KBM-7 (cell line): ENCODE data around the gene HECTD1.
"Not testable (repeated sequence)": the region's sequence is repeated elsewhere in the genome, so short reads cannot be mapped to it uniquely, and the experiment has no call there.

ENCODE experiments used
- DNase-seq: peaks from one replicate; pipeline ENCODE4 v3.0.0-alpha.2; 2015
- in situ Hi-C: fragments of 300-500 bp; cut with MboI; formaldehyde crosslinking; loops from 2 replicates; pipeline ENCODE4 v1.14.3; 2020; ENCODE audit warnings: low sequenced_read_pairs, low pct_unique_long_range_greater_than_20kb, mixed read lengths

Gene HECTD1

DNA sequence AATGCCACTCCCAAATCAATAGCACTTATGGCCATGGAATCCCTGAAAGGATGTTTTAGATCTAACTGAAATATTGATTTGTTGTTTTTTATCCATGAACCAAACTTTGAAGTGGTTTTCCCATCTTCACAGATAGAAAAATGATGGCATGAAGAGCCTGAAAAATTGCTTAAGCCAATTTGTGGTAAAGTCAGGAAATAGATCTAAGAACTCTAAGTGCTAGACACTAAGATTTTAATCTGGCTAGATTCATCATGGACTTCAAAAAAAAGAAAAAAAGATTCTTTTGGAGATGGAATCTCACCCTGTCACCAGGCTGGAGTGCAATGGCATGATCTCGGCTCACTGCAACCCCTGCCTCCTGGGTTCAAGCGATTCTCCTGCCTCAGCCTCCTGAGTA lies 136.4 kb downstream of the HECTD1 start:
- DNase-seq: no peak
- in situ Hi-C loops: no loop called here

DNA sequence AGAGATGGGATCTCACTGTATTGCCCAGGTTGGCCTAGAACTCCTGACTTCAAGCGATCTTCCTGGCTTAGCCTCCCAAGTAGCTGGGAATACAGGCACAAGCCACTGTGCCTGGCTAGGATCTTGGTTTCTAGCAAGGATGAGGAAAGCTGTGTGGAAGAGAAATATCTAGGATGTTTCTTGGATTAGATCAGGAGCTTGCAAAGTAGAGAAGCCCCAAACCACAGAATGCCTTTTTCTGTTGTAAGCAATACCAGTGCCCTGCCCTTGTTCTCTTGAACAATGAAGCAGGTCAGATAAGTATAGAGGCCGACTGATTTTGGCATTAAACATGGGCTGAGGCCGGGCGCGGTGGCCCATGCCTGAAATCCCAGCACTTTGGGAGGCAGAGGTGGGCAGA lies 137.2 kb downstream of the HECTD1 start:
- no peak for DNase-seq

DNA sequence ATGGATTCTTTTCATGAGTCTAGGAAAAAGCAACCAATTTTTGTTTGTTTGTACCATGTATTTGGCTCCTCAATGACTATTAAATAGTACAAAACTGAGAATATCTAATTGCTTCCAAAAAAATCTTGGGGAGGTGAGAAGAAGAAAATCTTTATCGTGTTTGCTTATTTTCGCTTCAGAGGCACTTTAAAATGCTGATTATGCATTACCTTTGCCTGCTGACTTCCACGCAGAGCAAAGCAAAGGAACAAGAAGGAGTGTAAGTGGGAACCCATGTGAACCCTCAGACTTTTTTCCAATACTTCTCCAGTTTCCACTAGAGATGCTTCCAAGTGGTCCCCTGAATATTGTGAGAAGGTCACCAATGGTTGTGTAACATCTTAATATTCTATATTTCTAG lies 138.2 kb downstream of the HECTD1 start:
- in situ Hi-C loops: no loop called here
- DNase-seq: no peak

More for the DNA sequence above, 137.2 kb downstream of the HECTD1 start:
- in situ Hi-C loops: no loop called here

DNA sequence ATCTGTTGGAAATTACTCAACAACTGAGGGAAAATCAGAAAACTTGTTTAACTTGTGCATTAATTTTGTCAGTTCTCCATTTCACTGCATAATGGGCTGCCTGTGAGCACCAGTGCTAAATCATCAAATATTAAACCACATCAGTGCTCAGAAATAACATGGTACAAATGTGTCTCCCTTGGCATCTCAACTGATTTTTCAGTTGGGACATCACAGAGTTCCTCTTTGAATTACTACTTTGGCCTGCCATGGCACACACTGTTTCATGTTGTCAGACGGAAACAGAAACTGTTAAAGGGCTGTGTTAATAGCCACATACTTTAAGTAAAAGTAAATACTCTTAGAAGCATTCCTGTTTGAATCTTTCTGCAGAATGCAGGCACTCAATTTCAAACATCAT lies 139.4 kb downstream of the HECTD1 start:
- in situ Hi-C loops: no loop called here
- DNase-seq: no peak

DNA sequence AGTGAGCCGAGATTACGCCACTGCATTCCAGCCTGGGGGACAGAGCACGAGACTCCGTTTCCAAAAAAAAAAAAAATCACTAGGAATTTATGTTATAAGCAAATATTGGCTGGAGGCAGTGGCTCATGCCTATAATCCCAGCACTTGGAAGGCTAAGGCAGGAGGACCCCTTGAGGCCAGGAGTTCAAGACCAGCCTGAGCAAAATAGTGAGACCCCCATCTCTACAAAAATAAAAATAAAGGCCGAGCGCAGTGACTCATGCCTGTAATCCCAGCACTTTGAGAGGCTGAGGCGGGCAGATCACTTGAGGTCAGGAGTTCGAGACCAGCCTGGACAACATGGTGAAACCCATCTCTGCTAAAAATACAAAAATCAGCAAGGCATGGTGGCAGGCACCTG lies 144.7 kb downstream of the HECTD1 start:
- DNase-seq, in situ Hi-C loops: not testable (repeated sequence)

DNA sequence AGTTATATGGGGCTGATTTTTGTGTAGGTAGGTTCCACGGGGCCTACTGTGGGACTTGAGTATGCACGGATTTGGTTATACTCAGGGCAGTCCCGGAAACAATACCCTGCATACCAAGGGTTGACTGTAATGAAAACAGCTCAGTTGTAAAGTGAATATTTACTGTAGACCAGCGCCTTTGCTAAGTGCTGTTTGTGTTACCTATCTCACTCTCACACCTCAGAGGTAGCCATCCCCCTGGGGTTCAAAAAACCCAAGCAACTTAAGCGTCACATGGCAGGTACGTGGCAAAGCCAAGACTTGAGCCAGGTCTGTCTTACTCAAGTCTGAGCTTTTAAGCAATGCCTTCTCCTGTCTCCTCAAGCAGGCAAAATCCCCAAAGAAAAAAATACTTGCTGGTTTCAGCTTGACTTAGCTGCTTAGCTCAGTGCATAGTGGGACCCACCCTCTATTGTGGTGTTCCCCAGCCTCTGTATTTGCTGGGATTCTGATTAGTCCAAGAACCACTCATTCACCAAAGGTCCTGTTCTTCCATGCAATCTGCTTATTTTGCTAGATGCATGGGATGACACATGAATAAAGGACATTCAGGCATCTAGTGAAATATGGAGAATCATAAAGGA lies 147.2 kb downstream of the HECTD1 start:
- DNase-seq: no peak
- in situ Hi-C loops: no loop called here

DNA sequence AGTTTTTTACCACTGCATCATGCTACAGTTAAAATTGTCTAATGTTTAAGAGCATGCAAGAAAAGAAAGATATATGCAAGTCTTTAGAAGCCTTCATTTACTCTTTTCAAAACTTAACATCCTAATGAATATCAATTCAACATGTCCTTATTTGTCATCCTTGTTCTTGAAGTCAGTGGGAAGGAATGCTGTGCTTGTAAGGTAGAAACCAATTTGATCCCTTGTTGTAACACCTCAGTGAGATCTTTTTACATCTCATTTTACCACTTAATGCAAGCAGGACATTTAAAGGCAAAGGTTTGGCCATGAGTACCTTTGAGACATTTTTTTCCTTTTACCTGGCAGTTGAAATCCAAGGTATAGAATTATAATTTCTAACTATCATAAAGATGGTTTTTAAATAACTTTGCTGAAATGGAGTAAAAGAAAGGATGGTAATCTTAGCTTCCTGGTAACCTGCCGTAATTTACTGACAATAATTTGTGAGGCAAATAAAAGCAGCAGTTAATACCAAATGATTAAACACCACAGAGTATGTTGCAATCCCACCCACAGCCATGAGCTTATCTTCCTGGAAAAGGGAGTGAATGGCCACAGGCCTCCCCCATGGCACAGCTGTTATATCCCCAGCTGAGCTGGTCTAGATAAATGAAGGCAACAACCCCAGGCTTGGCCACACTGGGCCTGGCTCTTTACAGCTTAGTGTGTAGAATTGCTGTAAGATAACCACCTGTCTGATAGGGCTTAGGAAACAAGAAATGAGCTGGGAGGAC lies 148.3 kb downstream of the HECTD1 start:
- in situ Hi-C loops: no loop called here
- DNase-seq: peak; percentile 93

DNA sequence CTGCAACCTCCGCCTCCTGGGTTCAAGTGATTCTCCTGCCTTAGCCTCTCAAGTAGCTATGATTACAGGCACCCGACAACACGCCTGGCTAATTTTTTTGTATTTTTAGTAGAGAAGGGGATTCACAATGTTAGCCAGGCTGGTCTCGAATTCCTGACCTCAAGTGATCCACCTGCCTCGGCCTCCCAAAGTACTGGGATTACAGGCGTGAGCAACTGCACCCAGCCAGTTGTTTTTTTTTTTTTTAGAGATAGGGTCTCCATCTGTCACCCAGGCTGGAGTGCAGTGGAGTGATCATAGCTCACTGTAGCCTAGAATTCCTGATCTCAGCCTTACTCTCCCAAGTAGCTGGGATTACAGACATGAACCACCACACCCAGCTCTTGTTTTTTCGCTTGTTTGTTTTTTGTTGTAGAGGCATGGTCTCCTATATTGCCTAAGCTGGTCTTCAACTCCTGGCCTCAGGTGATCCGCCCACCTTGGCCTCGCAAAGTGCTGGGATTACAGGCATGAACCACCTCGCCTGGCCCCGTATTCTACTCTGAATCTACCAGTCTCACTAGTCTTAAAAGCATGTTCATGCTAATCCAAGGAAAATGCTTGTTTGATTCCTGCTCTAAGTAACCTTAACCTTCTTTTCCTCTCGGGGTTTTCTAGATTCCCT lies 149.8 kb downstream of the HECTD1 start:
- no peak for DNase-seq
- in situ Hi-C loops: no loop called here

DNA sequence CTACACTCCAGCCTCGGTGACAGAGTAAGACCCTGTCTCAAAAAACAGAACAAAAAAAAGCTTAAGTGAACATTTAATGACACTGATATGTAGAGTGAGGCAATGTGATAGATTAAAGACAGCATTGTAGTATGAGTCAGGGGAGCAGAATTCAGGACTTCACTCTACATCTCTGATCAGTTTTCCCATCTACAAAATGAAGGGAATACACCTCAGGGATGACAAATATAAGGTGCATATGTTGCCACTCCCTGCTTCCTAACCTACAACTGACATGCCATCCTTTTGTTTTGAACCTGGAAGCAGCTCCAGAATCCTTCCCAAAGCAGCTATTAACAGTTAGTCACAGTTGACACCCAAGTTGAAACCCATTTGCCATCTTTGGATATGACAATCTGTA lies 150.6 kb downstream of the HECTD1 start:
- in situ Hi-C loops: no loop called here
- no peak for DNase-seq

DNA sequence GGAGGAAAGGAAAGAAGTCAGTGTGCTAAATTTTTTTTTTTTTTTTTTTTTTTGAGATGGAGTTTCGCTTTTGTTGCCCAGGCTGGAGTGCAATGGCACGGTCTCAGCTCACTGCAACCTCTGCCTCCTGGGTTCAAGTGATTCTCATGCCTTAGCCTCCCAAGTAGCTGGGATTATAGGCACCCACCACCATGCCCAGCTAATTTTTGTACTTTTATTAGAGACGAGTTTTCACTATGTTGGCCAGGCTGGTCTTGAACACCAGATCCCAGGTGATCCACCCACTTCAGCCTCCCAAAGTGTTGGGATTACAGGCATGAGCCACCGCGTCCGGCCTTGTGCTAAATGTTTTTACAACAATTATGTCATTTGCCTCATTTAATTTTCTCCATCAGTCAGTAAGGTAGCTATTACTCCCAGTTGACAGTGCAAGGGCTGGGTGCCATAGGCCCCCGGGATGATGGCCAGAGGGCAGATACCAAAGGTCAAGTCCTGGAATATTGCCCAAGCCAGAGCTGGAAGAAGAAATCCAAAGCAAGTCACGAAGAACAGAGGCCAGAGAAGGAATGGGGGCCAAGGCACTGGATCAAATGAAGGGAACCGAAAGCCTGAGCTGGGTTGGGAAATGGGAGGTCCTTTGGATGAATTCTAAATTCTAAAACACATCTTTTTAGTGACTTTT lies 154.5 kb downstream of the HECTD1 start:
- in situ Hi-C loops, DNase-seq: not testable (repeated sequence)

DNA sequence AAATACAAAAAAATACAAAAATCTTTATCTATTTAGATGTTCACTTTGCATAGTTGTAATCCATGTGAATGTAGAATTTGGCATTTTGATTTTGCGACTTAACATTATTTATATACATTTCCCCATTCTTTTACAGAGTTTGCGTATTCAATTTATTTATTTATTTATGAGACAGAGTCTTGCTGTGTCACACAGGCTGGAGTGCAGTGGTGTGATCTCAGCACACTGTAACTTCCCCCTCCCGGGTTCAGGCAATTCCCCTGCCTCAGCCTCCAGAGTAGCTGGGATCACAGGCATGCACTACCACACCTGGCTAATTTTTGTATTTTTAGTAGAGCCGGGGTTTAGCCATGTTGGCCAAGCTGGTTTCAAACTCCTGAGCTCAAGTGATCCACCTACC lies 156.1 kb downstream of the HECTD1 start:
- DNase-seq: no peak
- in situ Hi-C loops: no loop called here

DNA sequence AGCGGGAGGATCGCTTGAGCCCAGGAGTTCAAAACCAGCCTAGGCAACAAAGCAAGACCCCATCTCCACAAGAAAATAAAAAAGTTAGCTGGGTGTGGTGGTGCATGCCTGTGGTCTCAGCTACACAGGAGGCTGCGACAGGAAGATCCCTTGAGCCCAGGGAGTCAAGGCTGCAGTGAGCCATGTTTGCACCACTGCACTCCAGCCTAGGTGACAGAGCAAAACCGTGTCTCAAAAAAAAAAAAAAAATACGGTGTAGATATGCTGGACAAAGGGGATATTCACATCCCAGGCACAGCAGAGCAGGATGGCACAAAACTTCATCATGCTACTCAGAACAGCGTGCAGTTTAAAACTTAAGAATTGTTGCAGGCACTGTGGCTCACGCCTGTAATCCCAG lies 156.6 kb downstream of the HECTD1 start:
- no peak for DNase-seq
- in situ Hi-C loops: no loop called here
